K562 (cell line): Measurements from ENCODE around the gene TRAF1. TPM values are rescaled to one million over a fixed set of nuclear protein-coding genes. Genes with fewer than 3 reads are reported as not detected.

Experiments used
- CHD4 ChIP-seq: fragments of 200-600 bp; sonication (generic); IDR thresholded peaks from 3 replicates; pipeline ENCODE4 v1.6.1; 2012; ENCODE audit warnings: low read depth, mild to moderate bottlenecking, mixed read lengths, low read length, inconsistent platforms; ENCODE audit not compliant: insufficient read depth, insufficient replicate concordance, poor library complexity, severe bottlenecking
- E2F4 ChIP-seq: sonication (generic); formaldehyde crosslinking; IDR thresholded peaks from 2 replicates; pipeline ENCODE4 v1.8.0; 2022; ENCODE audit warnings: mild to moderate bottlenecking, low read depth, missing genetic modification reagents
- ERF ChIP-seq: fragments of 450-650 bp; formaldehyde crosslinking; IDR thresholded peaks from 2 replicates; pipeline ENCODE4 v1.4.0; 2020; ENCODE audit warnings: mild to moderate bottlenecking, mixed read lengths
- ETS2 ChIP-seq: IDR thresholded peaks from 2 replicates; pipeline ENCODE4 v1.6.1; 2016; ENCODE audit warnings: borderline replicate concordance, missing genetic modification characterization, mild to moderate bottlenecking, moderate library complexity, missing compliant biosample characterization; ENCODE audit not compliant: poor library complexity, severe bottlenecking
- FOXP4 ChIP-seq: sonication (generic); formaldehyde crosslinking; IDR thresholded peaks from 2 replicates; pipeline ENCODE4 v1.8.0; 2022; ENCODE audit warnings: mild to moderate bottlenecking, missing genetic modification reagents, borderline replicate concordance
- HMG20B ChIP-seq: fragments of 250-450 bp; sonication (Bioruptor Pico); IDR thresholded peaks from 2 replicates; pipeline ENCODE4 v1.5.0; 2021; ENCODE audit warnings: mild to moderate bottlenecking
- MTF1 ChIP-seq: fragments of 250-450 bp; sonication (Bioruptor Pico); IDR thresholded peaks from 2 replicates; pipeline ENCODE4 v1.9.0; 2021; ENCODE audit warnings: moderate library complexity, mild to moderate bottlenecking, inconsistent platforms, borderline replicate concordance
- NKRF ChIP-seq: fragments of 450-650 bp; IDR thresholded peaks from 2 replicates; pipeline ENCODE4 v1.6.1; 2016; ENCODE audit warnings: borderline replicate concordance
- PBX2 ChIP-seq, 2 experiments: IDR thresholded peaks in 1 of 2; conservative IDR thresholded peaks in 1 of 2; 2 replicates each; pipeline ENCODE4 v1.6.1; 2016; ENCODE audit warnings: low read depth in 2 of 2, mild to moderate bottlenecking in 1 of 2, missing compliant biosample characterization in 1 of 2, missing genetic modification characterization in 1 of 2, moderate library complexity in 1 of 2
- SNIP1 ChIP-seq: fragments of 450-650 bp; IDR thresholded peaks from 2 replicates; pipeline ENCODE4 v1.7.1; 2017; ENCODE audit warnings: low read depth, mild to moderate bottlenecking
- SRF ChIP-seq, 2 experiments: fragments of 250-450, 450-650 bp in 1 of 2; sonication (Bioruptor Pico) in 1 of 2; sonication (generic) in 1 of 2; formaldehyde crosslinking; IDR thresholded peaks; 2 replicates each; pipeline versions ENCODE4 v1.5.0 to v1.5.1; 2020 to 2022; ENCODE audit warnings: mild to moderate bottlenecking in 1 of 2, missing genetic modification reagents in 1 of 2
- TAF15 ChIP-seq: fragments of 200-400 bp; formaldehyde crosslinking; IDR thresholded peaks from 2 replicates; pipeline ENCODE4 v1.6.1; 2017; ENCODE audit warnings: mild to moderate bottlenecking, low read depth, low read length, moderate library complexity
- ZNF311 ChIP-seq: fragments of 250-450 bp; sonication (Bioruptor Pico); IDR thresholded peaks from 2 replicates; pipeline ENCODE4 v1.4.0; 2020; ENCODE audit warnings: mild to moderate bottlenecking, moderate library complexity
- ZNF79 ChIP-seq: fragments of 250-450 bp; sonication (Bioruptor Pico); IDR thresholded peaks from 2 replicates; pipeline ENCODE4 v1.4.0; 2020; ENCODE audit warnings: low read depth, mild to moderate bottlenecking, moderate library complexity
- polyA plus RNA-seq, 8 experiments: library from polyadenylated mRNA; depleted of rRNA in 4 of 8; stranded (reverse) in 5 of 8; unstranded in 3 of 8; fragments of >200 nt; fragmentation: Nextera tagmentation in 2 of 8; fragmentation: Illumina TruSeq in 1 of 8; extraction: Ambion mirVana in 2 of 8; extraction: Trizol in 1 of 8; gene quantifications; 2 replicates each; pipeline versions ENCODE4 v1.2.1 to v1.2.3, GENCODE V29; 2011 to 2014; ENCODE audit warnings: inconsistent platforms in 1 of 8, missing spikeins in 1 of 8
- total RNA-seq, 7 experiments: library from RNA; depleted of rRNA in 6 of 7; stranded (reverse); fragments of >200 nt in 6 of 7; fragmentation: Illumina TruSeq in 2 of 7; extraction: Trizol in 2 of 7; gene quantifications; 2 replicates each; pipeline versions ENCODE4 v1.2.1 to v1.2.3, GENCODE V29; 2011 to 2021; ENCODE audit warnings: low replicate concordance in 1 of 7

The TRAF1 gene
- total and polyA plus RNA-seq, 9 of the 15 experiments (the other 6 are each of a cell fraction or from before 2014, with no cell fraction given) = 0.01 to 1.1 (median 0.04) TPM; not detected in 2

- no peak for TF ChIP-seq E2F4 (CRISPR knock-in tag)
- TF ChIP-seq PBX2 (CRISPR knock-in tag; IDR thresholded peaks at IDR 0.05; ENCODE audit: low read depth) = no peak
- no peak for TF ChIP-seq PBX2 (tag; conservative IDR thresholded peaks at IDR 0.05; ENCODE audit: low read depth)
- TF ChIP-seq SNIP1 = no peak
- no peak for TF ChIP-seq ERF (CRISPR knock-in tag)
- no peak for TF ChIP-seq HMG20B (CRISPR knock-in tag)
- TF ChIP-seq SRF (CRISPR knock-in tag; IDR thresholded peaks at IDR 0.05) = no peak
- no peak for TF ChIP-seq FOXP4
- TF ChIP-seq MTF1 (CRISPR knock-in tag) = no peak
- no peak for TF ChIP-seq ZNF311
- no peak for TF ChIP-seq TAF15
- TF ChIP-seq NKRF = no peak
- TF ChIP-seq CHD4 = no peak
- no peak for TF ChIP-seq ETS2
- no peak for TF ChIP-seq ZNF79 (CRISPR knock-in tag)
- TF ChIP-seq, all 486 proteins: peak for 0
Measured at GRCh38 chr9:120866651-120867050, 59.9 kb downstream of the TRAF1 start (continued).
